ENCODE measurements around the gene ASB1.
"Not testable (repeated sequence)": the region's sequence is repeated elsewhere in the genome, so short reads cannot be mapped to it uniquely, and the experiment has no call there.

Gene ASB1

DNA sequence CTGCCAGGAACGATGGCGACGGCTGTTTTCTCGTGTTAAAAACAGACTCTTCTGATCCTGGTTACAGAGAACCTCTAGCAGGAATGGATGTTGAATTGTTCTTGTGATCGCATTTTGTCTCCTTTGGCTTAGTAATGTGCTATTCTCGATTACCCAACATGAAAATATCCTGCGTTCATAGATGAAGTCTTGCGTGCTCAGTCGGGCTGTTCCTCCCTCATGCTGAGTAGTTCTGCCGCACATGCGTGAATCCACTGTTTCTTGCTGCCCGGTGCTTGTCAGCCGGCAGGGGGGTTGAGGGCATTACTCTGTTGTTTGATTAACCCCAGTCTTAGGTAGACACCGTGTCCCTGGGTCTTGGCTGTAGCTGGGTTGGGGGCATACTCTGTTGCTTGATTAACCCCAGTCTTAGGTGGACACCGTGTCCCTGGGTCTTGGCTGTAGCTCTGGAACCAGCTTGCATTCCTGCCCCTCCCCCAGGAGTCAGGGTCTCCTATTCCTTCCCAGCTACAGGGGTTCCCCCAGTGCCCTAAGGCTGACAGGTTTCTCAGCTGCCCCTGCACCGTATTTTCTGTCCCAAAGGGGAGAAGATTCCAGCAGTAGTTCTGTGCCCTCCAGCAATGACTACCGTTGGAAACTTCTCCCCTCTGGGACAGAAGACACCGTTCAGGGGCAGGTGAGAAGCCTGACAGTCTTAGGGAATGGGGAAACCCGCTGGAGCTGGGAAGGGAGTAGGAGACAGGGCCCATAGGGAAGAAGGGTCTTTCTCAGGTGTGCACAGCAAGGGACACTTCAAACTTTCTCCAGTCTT is 22.1 kb upstream of the ASB1 start:
- no peak for DNase-seq (ENCODE audit: low read depth in 2 of 2)

- not testable (repeated sequence) for DNase-seq (ENCODE audit: low read depth in 2 of 2)
Measured at GRCh38 chr2:238405217-238405555, 21.5 kb upstream of the ASB1 start.

- no peak for DNase-seq (ENCODE audit: low read depth in 2 of 2)
Measured at GRCh38 chr2:238406221-238406997, 20.3 kb upstream of the ASB1 start.

DNA sequence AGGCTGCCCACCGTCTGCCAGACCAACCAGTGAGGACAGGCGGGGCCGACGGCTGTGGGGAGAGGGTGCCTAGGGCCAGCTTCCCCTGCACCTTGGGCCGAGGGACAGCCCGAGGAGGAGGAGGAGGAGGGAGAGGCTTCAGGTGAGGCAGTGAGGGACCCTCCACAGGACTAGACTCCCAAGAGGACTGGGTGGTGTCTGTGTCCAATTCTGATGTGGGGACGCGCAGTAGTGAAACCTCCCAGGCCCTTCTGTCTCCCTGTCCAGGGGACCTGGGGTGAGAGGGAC is 19.8 kb upstream of the ASB1 start:
- no peak for DNase-seq (ENCODE audit: low read depth in 2 of 2)

GRCh38 chr2:238407566-238407965 is 19.2 kb upstream of the ASB1 start:
- no peak for DNase-seq (ENCODE audit: low read depth in 2 of 2)

DNA sequence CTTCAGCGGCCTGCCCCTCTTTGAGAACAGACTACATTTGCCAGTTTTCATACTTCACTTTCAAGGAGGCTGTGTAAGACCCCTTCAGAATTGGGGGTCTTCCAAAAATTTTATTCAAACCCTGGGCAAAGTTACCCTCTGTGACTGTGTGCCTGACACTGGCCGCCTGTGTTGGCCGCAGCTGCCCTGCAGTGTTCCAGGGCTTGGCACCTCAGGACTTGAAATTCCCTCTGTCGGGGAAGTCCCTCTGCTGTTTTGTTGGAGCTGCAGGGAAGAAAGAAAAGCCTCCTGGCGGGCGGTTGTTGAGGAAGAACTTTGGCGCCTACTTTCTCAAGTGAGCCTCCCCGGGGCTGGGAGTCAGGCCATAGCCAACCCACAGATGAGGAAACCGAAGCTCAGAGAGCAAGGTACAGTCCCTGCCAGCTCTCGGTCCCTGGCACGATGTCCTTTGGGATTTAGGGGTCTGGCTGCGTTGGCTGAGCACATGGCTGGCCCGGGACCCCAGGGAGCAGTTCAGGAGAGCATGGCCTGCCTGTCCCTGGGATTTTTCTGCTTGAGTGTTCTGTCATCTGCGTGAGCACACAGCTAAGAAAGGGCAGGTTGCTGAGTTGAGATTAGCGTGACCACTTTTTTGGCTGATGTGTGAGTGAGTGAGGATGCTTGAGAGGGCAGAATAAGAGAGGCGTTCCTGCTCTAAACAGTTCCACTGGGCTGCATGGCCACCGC is 17.9 kb upstream of the ASB1 start:
- no peak for DNase-seq (ENCODE audit: low read depth in 2 of 2)

- no peak for DNase-seq (ENCODE audit: low read depth in 2 of 2)
Measured at GRCh38 chr2:238409341-238410199, 17.2 kb upstream of the ASB1 start.

DNA sequence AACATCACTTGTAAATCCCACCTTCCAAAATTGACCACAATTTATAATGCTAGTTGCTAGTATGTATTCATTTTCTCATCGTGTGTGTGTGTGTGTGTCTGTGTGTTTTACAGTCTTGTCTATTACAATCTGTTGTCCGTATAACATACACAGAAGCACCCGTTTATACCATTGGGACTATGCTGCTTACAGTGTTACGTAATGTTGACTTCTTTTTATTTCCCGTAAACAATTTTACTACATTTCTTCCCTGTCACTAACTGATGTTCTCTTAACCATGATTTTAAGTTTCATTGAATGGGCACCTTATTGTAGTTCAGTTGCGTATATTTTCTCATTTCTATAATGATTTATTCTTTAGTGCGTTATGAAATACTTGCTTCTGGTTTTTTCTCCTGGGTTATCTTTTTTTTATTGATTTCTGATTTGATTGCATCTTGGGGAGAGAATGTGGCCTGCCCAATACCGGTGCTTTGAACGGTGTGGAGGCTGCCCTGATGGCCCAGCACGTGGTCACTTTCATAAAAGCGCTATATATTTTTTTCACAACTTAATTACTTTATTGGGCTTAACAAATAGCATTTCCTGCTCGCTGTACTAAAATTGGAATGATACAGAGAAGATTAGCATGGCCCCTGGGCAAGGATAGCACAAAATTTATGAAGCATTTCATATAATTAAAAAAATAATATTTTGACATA is 14.5 kb upstream of the ASB1 start:
- DNase-seq (ENCODE audit: low read depth in 2 of 2) = no peak

DNA sequence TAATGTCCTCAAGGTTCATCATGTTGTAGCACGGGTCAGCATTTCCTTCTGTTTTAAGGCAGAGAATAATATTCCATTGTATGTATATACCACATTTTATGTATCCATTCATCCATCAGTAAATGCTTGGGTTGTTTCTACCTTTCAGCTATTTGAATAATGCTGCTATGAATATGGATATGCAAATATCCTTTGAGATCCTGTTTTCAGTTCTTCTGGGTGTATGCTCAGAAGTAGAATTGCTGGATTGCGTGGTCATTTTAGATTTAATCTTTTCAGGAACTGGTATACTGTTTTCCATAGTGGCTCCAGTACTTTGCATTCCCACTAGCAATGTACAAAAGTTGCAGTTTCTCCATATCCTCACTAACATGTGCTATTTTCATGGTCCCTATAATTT is 13.4 kb upstream of the ASB1 start:
- DNase-seq (ENCODE audit: low read depth in 2 of 2) = no peak

DNA sequence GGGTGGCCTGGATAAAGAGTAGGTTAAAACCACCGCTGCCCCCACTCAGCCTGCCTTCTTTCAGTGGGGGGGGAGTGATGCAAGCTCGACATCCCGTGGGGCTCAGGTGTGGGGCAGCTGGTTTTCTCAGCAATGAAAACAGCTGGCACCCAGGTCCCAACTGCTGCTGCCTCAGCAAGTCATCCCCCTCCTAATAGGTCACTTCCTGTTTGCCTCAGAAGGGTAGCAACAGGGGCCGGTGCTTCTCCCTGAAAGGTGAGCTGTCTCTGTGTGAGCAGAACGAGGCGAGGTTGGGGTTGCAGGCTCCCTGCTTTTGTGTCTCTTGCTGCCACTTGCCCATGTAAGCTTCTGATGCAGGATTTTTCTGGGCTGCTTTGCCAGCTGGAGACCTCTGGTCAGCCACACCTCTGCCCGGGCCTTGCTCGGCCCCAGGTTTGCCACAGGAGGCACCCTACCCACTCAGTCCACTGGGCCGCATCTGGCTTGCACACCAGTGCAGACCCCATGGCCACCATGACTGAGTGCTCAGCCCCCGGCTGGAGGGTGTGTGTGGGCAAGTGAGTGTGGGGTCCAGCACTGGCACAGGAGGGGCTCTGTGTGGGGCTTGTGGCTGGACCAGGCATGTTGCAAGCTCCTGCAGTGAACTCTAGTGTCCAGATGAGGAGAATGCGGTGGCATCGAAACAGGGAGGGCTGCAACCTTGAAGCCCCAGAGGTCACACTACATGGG is 11.5 kb upstream of the ASB1 start:
- DNase-seq (ENCODE audit: low read depth in 2 of 2) = no peak

- DNase-seq (ENCODE audit: low read depth in 2 of 2) = no peak
Measured at GRCh38 chr2:238415893-238416292, 10.8 kb upstream of the ASB1 start.

- no peak for DNase-seq (ENCODE audit: low read depth in 2 of 2)
Measured at GRCh38 chr2:238418196-238418998, 8.3 kb upstream of the ASB1 start.

DNA sequence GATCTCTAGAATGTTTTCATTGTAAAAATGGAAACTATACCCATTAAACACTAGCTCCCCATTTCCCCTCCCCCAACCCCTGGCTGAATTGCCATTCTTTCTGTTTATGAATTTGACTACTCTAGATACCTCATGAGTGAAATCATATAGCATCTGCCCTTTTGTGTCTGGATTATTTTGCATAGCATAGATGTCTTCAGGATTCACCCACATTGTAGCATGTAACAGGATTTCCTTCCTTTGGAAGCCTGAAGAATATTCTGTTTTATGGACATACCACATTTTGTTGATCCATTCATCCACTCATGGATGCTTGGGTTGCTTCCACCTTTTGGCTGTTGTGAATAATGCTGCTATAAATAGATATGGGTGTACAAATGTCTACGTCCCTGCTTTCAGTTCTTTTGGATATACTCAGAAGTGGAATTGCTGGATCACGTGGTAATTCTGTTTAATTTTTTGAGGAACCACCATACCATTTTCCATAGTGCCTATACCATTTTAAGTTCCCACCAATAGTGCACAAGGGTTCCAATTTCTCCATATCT is 7.7 kb upstream of the ASB1 start:
- no peak for DNase-seq (ENCODE audit: low read depth in 2 of 2)

- no peak for DNase-seq (ENCODE audit: low read depth in 2 of 2)
Measured at GRCh38 chr2:238420442-238420841, 6.3 kb upstream of the ASB1 start.

GRCh38 chr2:238420878-238421694 is 5.6 kb upstream of the ASB1 start:
- no peak for DNase-seq (ENCODE audit: low read depth in 2 of 2)

DNA sequence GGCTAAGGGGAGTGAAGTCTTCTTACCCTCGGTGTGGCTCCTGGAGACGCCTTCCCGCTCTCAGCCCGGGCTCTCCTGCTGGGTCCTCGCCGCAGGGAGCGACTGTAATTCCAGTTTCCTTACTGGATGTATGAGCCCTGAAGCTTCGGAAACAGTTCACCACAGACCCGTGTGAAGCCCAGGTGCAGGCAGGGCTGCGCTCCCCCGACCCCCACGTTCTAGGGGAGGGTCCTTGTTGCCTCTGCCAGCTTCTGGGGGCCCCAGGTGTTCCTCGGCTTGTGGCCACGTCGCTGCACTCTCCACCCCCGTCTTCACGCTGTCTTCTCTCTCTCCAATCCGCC is 5.1 kb upstream of the ASB1 start:
- DNase-seq (ENCODE audit: low read depth in 2 of 2) = no peak

- no peak for DNase-seq (ENCODE audit: low read depth in 2 of 2)
Measured at GRCh38 chr2:238422285-238422684, 4.4 kb upstream of the ASB1 start.

- no peak for DNase-seq (ENCODE audit: low read depth in 2 of 2)
Measured at GRCh38 chr2:238422940-238423339, 3.8 kb upstream of the ASB1 start.

Data from stimulated activated CD8-positive, alpha-beta memory T cell treated with anti-CD3 and anti-CD28 coated beads, Interleukin-15, amount 100 ng/mL, for 48 hours (primary cell).